Measurements from ENCODE around the gene DHX30. TPM values are rescaled to one million over a fixed set of nuclear protein-coding genes. Genes with fewer than 3 reads are reported as not detected.

DHX30 gene
- total and polyA plus RNA-seq, 2 donors (not counting 1 experiment from before 2014, with no cell fraction given): 27.4 to 47.1 TPM

GRCh38 chr3:47780741-47781684, 21.9 kb upstream of the DHX30 start:
- Histone ChIP-seq H3K9ac (ENCODE audit: insufficient read depth, low read length) (peak overlapping the region; percentile 97), H3K4me3 (replicated peaks in 1 of 4; ENCODE audit: control extremely low read depth in 1 of 4, insufficient read depth in 1 of 4, low read depth in 3 of 4, low read length in 4 of 4) (peak overlapping the region; percentile 79 to 96 (median 87)), H3K27me3 (ENCODE audit: control insufficient read depth, insufficient read depth, low read length) (no peaks in the 10 kb centered on the region), H3K4me1 (ENCODE audit: control insufficient read depth, extremely low read depth, insufficient read depth, low read length) (peaks cover 2% of the 10 kb centered on the region), H3K79me2 (ENCODE audit: control insufficient read depth, insufficient read depth, low read length) (peaks cover 52% of the 10 kb centered on the region), H3K27ac (ENCODE audit: insufficient read depth, low read length) (peak overlapping the region; percentile 94), H2AFZ (ENCODE audit: low read length) (peak overlapping the region; percentile 39), H3K9me3 (ENCODE audit: control insufficient read depth, insufficient read depth, low read depth, low read length) (no peaks in the 10 kb centered on the region), H3K4me2 (ENCODE audit: extremely low read depth, insufficient read depth, low read length) (peak overlapping the region; percentile 82), H4K20me1 (ENCODE audit: control insufficient read depth, extremely low read depth, insufficient read depth, low read length) (no peaks in the 10 kb centered on the region), H3K36me3 (ENCODE audit: control insufficient read depth, insufficient read depth, low read length) (no peaks in the 10 kb centered on the region)
- TF ChIP-seq EZH2 (IDR thresholded peaks at IDR 0.05; ENCODE audit: low read length, missing control alignments) (no peak), CTCF (conservative IDR thresholded peaks at IDR 0.05 in 1 of 2, IDR thresholded peaks at IDR 0.05 in 1 of 2; ENCODE audit: low read depth in 1 of 2, low read length in 2 of 2) (no peak)
- DNase-seq (ENCODE audit: low read depth in 2 of 2): peak; percentile 34 to 36

- Histone ChIP-seq H3K79me2 (ENCODE audit: control insufficient read depth, insufficient read depth, low read length) (peaks cover 43% of the 10 kb centered on the region), H3K27ac (ENCODE audit: insufficient read depth, low read length) (peak within 1 kb of the TSS; percentile 94), H3K4me2 (ENCODE audit: extremely low read depth, insufficient read depth, low read length) (peak within 1 kb of the TSS; percentile 98), H3K9me3 (ENCODE audit: control insufficient read depth, insufficient read depth, low read depth, low read length) (no peaks in the 10 kb centered on the region), H3K4me1 (ENCODE audit: control insufficient read depth, extremely low read depth, insufficient read depth, low read length) (peaks cover 2% of the 10 kb centered on the region), H3K36me3 (ENCODE audit: control insufficient read depth, insufficient read depth, low read length) (no peaks in the 10 kb centered on the region), H2AFZ (ENCODE audit: low read length) (peak within 1 kb of the TSS; percentile 84), H3K27me3 (ENCODE audit: control insufficient read depth, insufficient read depth, low read length) (no peaks in the 10 kb centered on the region), H3K4me3 (replicated peaks in 1 of 4; ENCODE audit: control extremely low read depth in 1 of 4, insufficient read depth in 1 of 4, low read depth in 3 of 4, low read length in 4 of 4) (peak within 1 kb of the TSS; percentile 79 to 96 (median 87)), H3K9ac (ENCODE audit: insufficient read depth, low read length) (peak within 1 kb of the TSS; percentile 97), H4K20me1 (ENCODE audit: control insufficient read depth, extremely low read depth, insufficient read depth, low read length) (no peaks in the 10 kb centered on the region)
- TF ChIP-seq CTCF (conservative IDR thresholded peaks at IDR 0.05 in 1 of 2, IDR thresholded peaks at IDR 0.05 in 1 of 2; ENCODE audit: low read depth in 1 of 2, low read length in 2 of 2): no peak
- TF ChIP-seq EZH2 (IDR thresholded peaks at IDR 0.05; ENCODE audit: low read length, missing control alignments): no peak
- DNase-seq (ENCODE audit: low read depth in 2 of 2): peak; percentile 94 to 97
Observed at GRCh38 chr3:47781685-47782445, 21.1 kb upstream of the DHX30 start, which contains the start of gene SMARCC1. Gene SMARCC1, minus strand, starts transcription at chr3:47781893. Its CDS starts 96 bp downstream, at chr3:47781797.

All from fibroblast of lung (primary cell).